Dermis blood vessel endothelial cell (primary cell): ENCODE results near the gene RBX1. TPM values are rescaled to one million over a fixed set of nuclear protein-coding genes. Genes with fewer than 3 reads are reported as not detected.
"Not testable (repeated sequence)": the region's sequence is repeated elsewhere in the genome, so short reads cannot be mapped to it uniquely, and the experiment has no call there.

Source experiments
- DNase-seq: peaks from one replicate; pipeline ENCODE4 v3.0.0; 2010
- total RNA-seq: library from RNA; depleted of rRNA; stranded (reverse); fragments of >200 nt; gene quantifications from 2 replicates; pipeline ENCODE4 v1.2.3, GENCODE V29; 2014

Gene RBX1
- 49.0 and 85.8 TPM in 2 replicates for total RNA-seq

DNA sequence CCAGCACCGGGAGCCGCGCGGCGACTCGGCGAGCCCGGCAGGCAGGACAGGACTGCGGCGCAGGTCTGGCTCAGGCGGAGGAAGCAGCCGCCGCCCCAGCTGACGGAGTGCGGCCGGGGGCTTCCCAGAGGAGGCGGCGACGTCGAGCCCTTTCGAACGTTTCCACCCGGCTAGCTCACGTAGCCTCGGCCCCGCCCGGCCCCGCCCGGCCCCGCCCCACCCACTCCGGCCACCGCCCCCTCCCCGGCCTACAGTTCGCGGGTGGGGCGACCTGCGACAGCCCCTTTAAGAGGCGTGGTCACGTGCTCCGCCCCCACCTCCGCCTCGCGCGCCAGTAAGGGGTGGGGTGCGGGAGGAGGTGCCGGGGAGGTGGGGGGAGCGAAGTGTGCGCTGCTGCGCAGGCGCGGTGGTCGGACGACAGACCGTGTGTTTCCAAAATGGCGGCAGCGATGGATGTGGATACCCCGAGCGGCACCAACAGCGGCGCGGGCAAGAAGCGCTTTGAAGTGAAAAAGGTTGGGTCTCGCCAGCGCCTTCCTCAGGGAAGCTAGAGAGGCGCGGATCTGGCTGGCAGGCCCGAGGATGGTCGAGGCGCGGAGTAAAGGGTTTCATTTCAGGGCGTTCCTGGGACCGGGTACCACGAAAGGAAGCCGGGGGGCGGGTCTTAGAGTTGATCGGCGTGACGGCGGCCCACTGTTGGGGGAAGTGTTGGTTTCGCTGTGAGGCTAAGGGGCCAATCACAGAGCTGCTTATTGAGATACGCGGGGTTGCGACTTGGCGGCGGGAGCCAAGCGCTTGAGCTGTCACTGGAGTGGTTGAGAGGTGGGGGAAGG lies at the start of gene RBX1:
RBX1 (plus strand) TSS at position 417 of the 833 bp plus-strand sequence; CDS start at position 438, 21 bp downstream.
- peak; percentile 99 for DNase-seq

DNA sequence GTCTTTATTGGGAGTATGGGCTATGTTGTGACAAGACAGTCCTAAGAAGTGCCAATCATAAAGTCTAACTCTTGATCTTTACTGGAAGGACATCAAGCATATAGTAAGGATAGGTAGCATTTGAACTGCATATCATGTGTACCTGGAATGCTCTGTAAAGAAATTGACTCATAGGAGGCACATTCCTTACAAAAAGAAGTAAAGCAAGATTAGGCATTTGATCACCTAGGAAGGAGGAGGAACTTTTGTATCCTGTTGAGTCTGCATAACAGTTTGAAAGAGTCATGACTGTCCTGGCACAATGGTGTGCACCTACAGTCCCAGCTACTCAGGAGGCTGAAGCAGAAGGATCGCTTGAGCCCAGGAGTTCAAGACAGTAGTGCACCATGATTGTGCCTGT lies 47.1 kb upstream of the RBX1 start:
- DNase-seq, result no peak

DNA sequence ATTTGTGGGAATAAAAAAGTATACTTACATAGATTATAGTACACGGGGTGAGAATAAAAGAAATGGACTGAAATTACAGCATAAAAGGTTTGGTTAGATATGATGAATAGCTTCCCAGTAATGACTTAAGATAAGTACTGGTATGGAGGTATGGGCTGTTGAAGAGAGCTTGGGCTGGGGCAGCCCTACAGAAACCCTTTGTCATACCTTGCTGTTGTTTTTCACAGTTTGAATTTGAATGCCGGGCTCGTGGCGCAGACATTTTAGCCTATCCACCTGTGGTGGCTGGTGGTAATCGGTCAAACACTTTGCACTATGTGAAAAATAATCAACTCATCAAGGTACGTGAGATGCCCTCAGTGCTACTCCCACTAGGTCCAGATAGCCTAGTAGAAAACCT lies 42.3 kb upstream of the RBX1 start:
- no peak for DNase-seq

DNA sequence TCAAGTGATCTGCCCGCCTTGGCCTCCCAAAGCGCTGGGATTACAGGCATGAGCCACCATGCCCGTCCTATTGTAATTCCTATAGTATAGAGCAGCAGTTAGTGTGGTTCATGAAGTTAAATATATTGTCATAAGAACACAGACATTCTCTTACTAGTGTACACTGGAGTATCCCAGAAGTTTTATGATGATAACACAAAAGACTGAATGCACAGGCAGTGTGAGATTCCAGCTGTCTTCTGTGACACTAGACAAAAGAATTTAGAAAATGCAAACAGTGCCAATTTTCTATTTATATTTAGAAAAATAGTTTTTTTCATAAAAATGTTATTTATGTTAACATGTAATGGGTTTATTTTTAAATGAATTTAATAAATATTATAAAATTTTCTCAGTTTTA lies 39.4 kb upstream of the RBX1 start:
- no peak for DNase-seq

DNA sequence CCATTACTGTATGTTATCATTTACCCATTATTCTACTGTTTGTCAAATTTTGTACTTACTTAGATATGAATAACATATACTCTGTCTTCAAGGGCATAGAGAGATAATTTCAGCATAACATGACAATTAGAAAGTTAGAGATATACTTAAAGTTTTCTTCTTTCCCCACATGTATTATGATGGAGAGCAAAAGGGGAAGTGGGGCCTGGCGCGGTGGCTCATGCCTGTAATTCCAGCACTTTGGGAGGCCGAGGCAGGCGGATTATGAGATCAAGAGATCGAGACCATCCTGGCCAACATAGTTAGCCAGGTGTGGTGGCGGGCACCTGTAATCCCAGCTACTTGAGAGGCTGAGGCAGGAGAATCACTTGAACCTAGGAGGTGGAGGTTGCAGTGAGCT lies 38.2 kb upstream of the RBX1 start:
- not testable (repeated sequence) for DNase-seq

DNA sequence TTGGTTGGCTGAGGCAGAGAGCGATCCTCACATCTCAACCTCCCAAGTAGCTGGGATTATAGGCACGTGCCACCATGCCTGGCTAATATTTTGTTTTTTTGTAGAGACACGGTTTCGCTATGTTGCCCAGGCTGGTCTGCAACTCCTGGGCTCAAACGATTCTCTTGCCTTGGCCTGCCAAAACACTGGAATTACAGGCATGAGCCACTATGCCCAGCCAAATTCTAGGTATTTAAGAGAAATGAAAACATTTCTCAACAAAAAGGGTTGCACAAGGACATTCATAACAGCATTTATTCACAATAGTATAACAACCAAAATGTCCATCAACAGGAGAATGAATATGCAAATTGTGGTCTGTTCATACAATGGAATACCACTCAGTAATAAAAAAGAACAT lies 31.7 kb upstream of the RBX1 start:
- DNase-seq, result no peak

DNA sequence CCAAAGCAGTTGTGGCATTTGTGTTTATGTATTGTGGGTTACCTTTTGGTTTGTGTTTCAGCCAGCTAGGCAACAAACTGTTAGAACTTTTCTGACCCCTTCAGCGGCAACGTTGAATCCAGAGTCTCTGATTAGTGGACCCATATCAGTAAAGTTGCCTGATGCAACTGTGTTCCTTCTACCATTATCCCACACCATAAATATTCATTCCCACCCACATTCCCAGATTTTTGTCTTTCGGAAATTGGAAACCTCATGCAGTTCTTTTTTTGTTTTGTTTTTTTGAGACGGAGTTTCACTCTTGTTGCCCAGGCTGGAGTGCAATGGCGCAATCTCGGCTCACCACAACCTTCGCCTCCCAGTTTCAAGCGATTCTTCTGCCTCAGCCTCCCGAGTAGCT lies 30.7 kb upstream of the RBX1 start:
- no peak for DNase-seq

DNA sequence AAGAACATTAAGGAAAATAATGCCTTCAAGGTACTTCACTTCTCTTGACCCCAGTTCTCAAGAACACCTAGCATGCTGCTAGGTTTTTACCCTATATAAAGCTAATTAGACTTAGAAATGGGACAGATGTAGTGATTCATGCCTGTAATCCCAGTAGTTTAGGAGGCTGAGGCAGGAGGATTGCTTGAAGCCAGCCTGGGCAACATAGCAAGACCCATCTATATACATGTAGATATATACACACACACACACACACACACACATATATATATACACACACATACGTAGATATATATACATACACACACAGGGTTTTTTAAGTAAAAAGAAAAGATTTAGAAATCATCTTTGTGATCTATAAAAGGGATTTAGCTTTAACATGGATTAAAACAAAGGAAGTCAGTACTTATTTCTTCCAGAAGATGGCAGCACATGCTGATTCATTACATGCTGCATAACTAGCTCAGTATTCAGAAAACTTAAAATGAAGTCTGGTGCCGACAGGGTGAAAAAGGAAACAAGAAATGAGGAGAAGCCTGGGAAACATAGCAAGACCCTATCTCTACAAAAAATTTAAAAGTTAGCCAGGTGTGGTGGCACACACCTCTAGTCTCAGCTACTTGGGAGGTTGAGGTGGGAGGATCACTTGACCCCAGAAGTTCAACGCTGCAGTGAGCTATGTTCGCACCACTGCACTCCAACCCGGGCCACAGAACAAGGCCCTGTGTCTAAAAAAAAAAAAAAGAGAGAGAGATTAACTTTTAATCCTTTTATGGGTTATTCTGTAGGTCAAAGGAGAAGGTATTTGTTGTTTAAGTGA lies 28.5 kb upstream of the RBX1 start:
- DNase-seq, result peak; percentile 84

DNA sequence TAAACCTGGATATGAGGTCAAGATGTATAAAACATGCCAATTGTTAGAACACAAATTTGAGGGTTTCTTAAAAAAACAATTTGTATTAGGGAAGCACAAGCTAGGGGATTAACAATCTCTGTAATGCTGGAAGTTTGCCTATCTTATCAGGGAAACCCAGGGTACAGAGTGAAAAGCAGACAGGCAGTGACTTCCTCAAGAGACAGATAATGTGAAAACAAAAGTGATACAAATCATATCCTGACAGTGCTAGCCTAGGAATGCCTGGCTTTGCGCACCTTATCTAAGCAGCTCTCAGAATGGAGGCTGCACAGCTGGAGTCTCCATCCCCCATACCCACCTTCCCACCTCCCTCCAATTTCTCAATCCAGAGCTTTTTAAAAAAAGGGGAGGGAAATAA lies 22.5 kb upstream of the RBX1 start:
- DNase-seq, result peak; percentile 35

DNA sequence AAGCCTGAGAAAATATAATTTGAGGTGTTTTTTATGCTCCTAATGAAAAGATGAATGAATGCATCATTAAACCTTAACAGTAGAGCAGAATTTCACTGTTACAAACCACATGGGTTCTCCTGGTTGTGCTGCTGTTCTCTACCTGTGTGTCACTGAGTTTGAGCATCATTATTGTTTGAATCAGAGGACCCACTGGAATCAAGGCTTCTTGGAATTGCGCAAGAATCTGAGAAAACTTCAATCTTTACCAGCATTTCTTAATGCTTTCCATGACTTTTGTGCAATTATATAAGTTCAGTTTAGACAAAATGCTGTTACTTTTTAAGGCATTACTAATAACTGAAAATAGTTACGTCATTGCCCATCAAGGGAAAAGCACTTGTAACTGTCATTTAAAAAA lies 18.8 kb upstream of the RBX1 start:
- no peak for DNase-seq

DNA sequence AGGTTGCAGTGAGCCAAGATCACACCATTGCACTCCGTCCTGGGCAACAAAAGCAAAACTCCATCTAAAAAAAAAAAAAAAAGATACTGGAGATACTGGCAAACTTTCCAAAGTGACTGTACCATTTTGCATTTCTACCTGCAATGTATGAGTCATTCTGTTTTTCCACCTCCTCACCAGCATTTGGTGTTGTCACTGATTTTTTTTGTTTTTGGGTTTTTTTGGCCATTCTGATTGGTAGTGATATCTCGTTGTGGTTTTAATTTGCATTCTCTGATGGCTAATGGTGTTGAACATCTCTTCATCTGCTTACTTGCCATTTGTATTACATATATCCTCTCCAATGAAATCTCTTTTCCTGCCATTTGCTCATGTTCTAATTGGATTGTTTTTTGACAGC lies 12.0 kb upstream of the RBX1 start:
- DNase-seq, result no peak

DNA sequence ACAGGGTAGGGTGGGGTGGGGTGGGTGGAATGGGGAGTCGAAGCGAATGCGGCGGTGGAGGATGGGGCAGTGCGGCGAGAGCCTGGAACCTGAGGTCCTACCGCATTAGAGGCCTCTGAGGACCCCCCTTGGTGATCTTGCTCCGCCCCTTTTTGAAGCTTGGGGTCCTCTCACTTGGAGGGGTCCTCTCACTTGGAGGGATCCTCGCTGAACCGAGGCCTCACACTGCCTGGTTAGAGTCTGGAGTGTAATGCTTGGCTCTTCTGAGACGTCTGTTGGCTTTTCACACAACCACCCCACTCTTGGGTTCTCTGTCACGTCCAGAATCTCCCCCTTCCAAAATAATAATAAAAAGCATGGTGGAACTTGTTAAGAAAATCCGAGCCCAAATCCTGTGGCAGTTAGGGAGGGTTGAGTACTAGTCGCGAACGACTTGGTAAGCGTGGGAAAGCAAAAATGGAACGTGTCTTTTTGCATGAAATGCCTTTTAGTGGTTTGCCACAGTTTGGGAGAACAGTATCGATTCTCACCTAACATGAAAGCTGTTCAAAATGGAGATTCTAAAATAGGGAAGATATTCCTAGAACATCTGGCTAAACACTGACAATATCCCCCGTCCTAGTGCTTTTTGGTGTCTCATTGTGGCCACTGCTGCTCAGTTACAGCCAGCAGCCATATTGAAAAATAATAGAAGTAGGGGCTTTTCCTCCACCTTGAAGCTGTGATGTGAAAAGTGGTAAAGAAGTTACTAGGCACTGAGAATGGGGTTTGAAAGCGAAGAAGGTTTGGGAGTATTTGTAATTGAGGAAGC lies 822 bp downstream of the RBX1 start:
- DNase-seq, result no peak

DNA sequence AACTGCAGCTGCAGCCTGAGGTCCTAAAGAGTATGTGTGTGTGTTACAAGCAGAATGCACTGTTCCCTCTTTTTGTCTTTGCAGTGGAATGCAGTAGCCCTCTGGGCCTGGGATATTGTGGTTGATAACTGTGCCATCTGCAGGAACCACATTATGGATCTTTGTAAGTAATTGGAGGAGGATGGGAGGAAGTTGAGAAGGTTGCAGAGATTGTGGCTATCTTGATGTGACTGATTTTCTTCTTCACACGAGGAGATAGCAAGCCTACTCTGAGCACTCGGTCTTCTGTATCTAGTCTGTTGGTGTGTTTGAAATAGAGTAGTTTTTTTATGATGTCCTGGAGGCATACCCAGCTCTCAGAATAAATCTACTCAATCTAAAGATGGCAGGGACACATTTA lies 2.3 kb downstream of the RBX1 start:
- no peak for DNase-seq

DNA sequence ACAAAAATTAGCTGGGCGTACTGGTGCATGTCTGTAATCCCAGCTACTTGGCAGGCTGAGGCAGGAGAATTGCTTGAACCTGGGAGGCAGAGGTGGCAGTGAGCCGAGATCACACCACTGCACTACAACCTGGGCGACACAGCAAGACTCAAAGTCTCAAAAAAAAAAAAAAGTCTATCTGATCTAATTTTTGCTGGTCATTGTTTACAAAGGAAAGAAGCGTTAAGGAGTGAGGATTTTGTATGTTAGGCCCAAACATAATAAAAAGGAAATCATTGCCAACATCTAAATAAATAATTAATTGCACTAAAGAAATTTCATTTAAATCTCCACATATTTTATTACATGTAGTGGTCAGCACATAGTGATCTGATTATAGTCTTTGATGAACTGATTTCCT lies 2.9 kb downstream of the RBX1 start:
- DNase-seq, result no peak

DNA sequence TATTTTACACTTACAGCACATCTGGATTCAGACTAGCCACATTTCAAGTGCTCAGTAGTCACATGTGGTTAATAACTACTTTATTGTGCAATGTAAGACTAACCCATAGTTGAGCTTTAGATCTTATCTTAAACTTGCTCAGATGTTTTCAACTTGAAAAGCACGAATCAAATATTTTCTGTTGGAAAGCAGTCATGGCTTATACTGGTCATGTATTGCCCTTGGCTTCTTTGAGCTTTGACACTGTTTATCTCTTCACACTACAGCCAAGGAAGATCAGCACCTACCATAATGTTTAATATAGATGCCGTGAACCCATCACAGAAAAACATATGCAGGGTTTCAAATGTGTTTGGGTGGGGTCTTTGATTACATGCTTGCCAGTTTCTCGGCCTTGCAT lies 4.4 kb downstream of the RBX1 start:
- no peak for DNase-seq

DNA sequence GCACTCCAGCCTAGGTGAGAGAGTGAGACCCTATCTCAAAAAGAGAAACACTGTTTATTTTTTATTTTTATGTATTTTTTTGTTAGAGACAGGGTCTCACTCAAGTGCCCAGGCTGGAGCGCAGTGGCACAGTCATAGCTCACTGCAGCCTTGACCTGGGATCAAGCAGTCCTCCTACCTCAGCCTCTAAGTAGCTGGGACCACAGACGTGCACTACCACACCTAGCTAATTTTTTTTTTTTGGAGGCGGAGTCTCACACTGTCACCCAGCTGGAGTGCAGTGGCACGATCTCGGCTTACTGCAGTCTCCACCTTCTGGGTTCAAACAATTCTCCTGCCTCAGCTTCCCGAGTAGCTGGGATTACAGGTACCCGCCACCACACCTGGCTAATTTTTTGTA lies 6.4 kb downstream of the RBX1 start:
- no peak for DNase-seq

DNA sequence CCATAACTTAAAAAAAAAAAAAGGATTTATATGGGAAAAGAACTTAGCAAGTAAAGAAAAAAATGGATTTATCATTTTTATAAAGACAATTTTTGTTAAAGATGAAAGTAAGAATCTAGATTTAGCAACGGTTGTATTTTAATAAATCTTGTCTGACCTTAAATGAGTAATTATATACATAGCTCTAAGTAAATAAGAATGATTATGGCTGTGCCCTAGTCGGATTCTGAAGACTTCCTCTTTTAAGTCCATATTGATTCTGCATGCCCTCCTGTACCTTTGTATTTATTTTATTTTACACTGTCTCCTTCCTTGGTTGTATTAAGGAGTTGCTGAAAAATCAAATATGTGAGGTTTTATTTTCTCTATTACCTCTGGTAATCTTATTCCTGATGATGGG lies 7.1 kb downstream of the RBX1 start:
- no peak for DNase-seq

DNA sequence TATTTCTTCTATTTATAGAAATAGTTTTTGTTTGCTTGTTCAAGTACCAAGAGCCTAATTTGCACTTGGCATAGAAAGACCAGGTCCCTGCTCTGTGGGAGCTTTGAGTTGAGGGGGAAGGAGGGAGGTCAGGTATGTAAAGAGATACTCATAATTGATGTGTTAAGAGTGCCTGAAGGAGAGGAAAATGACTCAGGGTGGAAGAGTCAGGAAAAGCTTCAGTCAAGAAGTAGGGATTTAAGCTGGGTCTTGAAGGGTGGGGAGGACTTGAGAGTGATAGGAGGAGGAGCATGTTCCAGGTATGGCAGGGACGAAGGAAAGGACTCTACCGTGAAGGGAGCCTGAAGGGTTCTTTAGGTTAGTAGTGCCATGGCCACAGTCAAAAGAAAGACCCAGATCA lies 9.0 kb downstream of the RBX1 start:
- DNase-seq, result no peak

DNA sequence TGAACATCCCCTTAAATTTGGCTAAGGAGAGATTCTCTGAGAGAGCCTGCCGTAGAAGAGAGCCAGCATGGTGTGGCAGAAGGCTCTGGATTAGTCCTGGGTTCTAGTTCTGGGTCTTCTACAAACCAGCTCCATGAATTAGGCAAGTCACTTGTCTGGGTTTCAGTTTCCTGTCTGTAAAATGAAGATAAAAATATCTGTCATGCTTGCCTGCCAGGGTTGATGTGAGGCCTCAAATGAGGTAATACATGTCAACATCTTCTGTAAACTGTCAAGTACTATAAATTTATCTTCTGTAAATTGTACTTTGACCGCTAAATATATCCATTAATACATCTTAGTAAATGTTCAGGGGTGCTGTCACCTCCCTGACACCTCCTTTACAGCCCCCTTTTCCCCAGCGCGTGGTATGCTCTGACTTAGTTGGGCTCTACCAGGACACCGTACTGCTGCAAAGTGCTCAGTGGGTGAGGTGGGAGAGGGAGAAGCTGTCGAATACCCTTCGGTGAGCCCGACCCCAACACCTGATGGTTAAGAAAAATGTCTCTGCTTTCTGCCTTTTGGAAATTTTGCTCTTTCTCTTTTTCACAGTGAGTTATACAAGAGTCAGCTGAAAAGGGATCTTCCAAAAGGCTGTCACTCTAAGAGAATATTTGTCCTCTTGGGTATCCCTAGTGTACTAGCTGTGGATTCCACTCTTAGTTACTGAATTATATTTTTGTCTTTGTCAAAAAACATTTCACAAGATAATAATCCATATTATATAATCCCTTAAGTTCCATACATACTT lies 15.0 kb downstream of the RBX1 start:
- DNase-seq, result no peak

DNA sequence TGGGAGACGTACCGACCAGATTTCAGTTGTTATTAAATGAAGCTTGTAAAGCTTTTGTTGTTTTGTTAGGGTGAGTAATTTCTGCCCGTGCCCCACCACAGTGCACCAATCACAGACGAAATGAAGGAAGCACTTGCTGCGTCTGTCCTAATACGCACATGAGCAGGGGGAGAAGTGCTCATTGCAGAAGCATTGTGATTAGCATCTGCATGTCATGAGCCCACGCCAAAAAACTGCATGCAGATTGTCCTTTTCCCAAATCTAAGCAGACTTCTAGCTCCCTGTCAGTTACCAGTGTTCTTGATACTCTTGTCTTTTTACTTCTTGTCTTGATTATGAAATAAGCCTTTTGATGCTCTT lies 15.5 kb downstream of the RBX1 start:
- DNase-seq, result peak; percentile 46

DNA sequence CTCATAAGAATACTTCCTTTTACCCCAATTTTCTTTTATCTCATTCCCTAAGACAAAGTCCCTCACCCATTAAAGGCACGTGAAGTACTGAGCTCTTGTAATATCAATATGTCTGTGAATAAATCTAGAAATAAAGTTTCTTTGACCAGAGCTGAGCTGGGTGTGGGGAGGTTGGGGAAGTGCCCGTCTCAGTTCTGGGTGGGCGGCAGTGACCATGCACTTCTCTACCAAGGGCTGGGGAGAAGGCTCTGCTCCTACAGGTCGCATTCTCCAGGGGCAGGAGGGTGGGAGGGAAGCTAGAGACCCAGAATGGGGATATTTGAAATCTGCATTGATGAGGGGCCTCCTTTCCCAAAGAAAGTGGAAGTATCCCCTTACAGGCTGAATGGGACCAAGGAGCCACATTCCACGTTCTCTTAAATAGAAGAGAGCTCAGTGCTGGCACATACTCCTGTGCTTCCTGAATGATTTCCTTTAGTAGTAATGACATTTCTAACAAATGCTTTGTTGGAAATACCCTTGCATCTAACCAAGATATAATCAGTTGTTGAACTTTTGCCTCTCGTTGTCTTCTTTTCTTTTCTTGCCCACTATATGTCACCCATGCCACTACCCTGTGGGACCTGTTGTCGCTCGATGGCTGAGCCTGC lies 16.1 kb downstream of the RBX1 start:
- DNase-seq, result peak; percentile 56

DNA sequence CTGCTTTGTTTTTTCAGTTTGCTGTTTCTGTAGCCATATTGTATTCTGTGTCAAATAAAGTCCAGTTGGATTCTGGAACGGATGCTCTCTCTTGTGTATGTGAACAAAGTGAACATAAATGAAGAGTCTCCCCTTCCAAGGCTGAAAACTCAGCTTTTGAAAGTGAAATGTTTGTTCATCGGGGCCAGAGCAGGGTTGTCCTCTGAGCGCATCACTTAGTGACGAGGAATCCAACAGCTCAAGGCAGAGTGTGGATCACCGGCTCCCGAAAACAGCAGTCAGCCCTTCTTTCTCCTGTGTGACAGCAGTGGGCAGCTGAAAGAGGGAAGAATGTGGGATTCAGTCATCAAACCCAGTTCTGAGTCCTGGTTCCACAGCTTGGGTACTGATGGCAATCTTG lies 21.4 kb downstream of the RBX1 start:
- DNase-seq, result no peak
